MCF 10A (cell line): ENCODE measurements around the gene ABCA8. TPM values are rescaled to one million over a fixed set of nuclear protein-coding genes. Genes with fewer than 3 reads are reported as not detected.

Experiments
- BruUV-seq: library from RNA; stranded (reverse); fragments of 400-500 nt; replicated peaks from 2 replicates; lab custom pipeline; 2021; lab: Mats Ljungman, UMichigan
- CTCF ChIA-PET: fragments of 300-600 bp; sonication (Branson Sonifier 250); formaldehyde crosslinking; extraction: SDS; loops from one replicate; lab custom pipeline; 2021; ENCODE audit warnings: antibody characterized with exemption, inconsistent platforms; lab: Yijun Ruan, JAX
- POLR2A ChIA-PET: fragments of 300-600, 350-650 bp; sonication (Branson Sonifier 250); formaldehyde crosslinking; extraction: SDS; loops from one replicate; lab custom pipeline; 2020; ENCODE audit warnings: antibody characterized with exemption, inconsistent platforms; lab: Yijun Ruan, JAX
- DNase-seq: peaks from one replicate; pipeline ENCODE4 v3.0.0-alpha.2; 2018; ENCODE audit not compliant: unreplicated experiment
- H3K27ac Mint-ChIP-seq: one replicate; pipeline ENCODE4 v1.8.0; 2022; ENCODE audit warnings: mild to moderate bottlenecking, low read depth, mixed read lengths; ENCODE audit not compliant: unreplicated experiment
- H3K27me3 Mint-ChIP-seq: one replicate; pipeline ENCODE4 v1.8.0; 2022; ENCODE audit warnings: mixed read lengths; ENCODE audit not compliant: insufficient read depth, unreplicated experiment
- H3K36me3 Mint-ChIP-seq: one replicate; pipeline ENCODE4 v1.8.0; 2022; ENCODE audit warnings: mild to moderate bottlenecking, moderate library complexity, mixed read lengths; ENCODE audit not compliant: insufficient read depth, unreplicated experiment
- H3K4me1 Mint-ChIP-seq: one replicate; pipeline ENCODE4 v1.8.0; 2022; ENCODE audit warnings: mixed read lengths; ENCODE audit not compliant: insufficient read depth, unreplicated experiment
- H3K4me3 Mint-ChIP-seq: one replicate; pipeline ENCODE4 v1.8.0; 2022; ENCODE audit warnings: mild to moderate bottlenecking, moderate library complexity, mixed read lengths; ENCODE audit not compliant: unreplicated experiment
- H3K9me3 Mint-ChIP-seq: one replicate; pipeline ENCODE4 v1.8.0; 2022; ENCODE audit warnings: mixed read lengths; ENCODE audit not compliant: unreplicated experiment
- intact Hi-C: fragments of 100-400 bp; cut with micrococcal nuclease; formaldehyde crosslinking; loops from 2 replicates; pipeline ENCODE4 v1.14.1; 2022
- total RNA-seq: library from RNA; stranded (reverse); gene quantifications from 2 replicates; pipeline ENCODE4 v1.2.3, GENCODE V29; 2022
- TF ChIP-seq, protein P1 (sequence below): fragments of 200-600 bp; IDR thresholded peaks from one replicate; pipeline ENCODE4 v1.8.0; 2022; ENCODE audit warnings: antibody characterized with exemption, mild to moderate bottlenecking; ENCODE audit not compliant: unreplicated experiment

Gene ABCA8
- total RNA-seq, 1 experiment from 2014 or later: 1.5 TPM

GRCh38 chr17:68849673-68850610, 105.2 kb downstream of the ABCA8 start:
- H3K36me3 Mint-ChIP-seq: no peaks in the 10 kb centered on the region
- H3K27ac Mint-ChIP-seq: no peak overlapping the region
- peak; percentile 62 for DNase-seq
- H3K4me1 Mint-ChIP-seq: no peaks in the 10 kb centered on the region
- ChIA-PET POLR2A (interaction anchor here (0.6 to 1.2 kb wide), 5 partner anchors 8 to 373 kb away, joined by 3 to 6 read pairs (median 3); no protein-coding TSS in a partner anchor), CTCF (interaction anchor here (1.1 kb wide), 1 partner anchor 57 kb away, joined by 3 read pairs; no protein-coding TSS in a partner anchor)
- TF ChIP-seq, protein P1, sequence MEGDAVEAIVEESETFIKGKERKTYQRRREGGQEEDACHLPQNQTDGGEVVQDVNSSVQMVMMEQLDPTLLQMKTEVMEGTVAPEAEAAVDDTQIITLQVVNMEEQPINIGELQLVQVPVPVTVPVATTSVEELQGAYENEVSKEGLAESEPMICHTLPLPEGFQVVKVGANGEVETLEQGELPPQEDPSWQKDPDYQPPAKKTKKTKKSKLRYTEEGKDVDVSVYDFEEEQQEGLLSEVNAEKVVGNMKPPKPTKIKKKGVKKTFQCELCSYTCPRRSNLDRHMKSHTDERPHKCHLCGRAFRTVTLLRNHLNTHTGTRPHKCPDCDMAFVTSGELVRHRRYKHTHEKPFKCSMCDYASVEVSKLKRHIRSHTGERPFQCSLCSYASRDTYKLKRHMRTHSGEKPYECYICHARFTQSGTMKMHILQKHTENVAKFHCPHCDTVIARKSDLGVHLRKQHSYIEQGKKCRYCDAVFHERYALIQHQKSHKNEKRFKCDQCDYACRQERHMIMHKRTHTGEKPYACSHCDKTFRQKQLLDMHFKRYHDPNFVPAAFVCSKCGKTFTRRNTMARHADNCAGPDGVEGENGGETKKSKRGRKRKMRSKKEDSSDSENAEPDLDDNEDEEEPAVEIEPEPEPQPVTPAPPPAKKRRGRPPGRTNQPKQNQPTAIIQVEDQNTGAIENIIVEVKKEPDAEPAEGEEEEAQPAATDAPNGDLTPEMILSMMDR: no peak
- H3K9me3 Mint-ChIP-seq: no peaks in the 10 kb centered on the region
- BruUV-seq: no TSS peak
- intact Hi-C loops: no loop called here
- H3K4me3 Mint-ChIP-seq: no peak overlapping the region
- no peaks in the 10 kb centered on the region for H3K27me3 Mint-ChIP-seq

- no peak overlapping the region for H3K4me3 Mint-ChIP-seq
- no peaks in the 10 kb centered on the region for H3K4me1 Mint-ChIP-seq
- no peak overlapping the region for H3K27ac Mint-ChIP-seq
- CTCF ChIA-PET: interaction anchor here (0.7 kb wide), 1 partner anchor 39 kb away, joined by 4 read pairs; no protein-coding TSS in a partner anchor
- intact Hi-C loops: no loop called here
- no peaks in the 10 kb centered on the region for H3K9me3 Mint-ChIP-seq
- DNase-seq: no peak
- no peaks in the 10 kb centered on the region for H3K36me3 Mint-ChIP-seq
- POLR2A ChIA-PET: no interaction called here
- H3K27me3 Mint-ChIP-seq: no peaks in the 10 kb centered on the region
- TF ChIP-seq, protein P1: no peak
- BruUV-seq: no TSS peak
These were observed 107.5 kb downstream of the ABCA8 start for GRCh38 chr17:68847711-68848110.

DNA sequence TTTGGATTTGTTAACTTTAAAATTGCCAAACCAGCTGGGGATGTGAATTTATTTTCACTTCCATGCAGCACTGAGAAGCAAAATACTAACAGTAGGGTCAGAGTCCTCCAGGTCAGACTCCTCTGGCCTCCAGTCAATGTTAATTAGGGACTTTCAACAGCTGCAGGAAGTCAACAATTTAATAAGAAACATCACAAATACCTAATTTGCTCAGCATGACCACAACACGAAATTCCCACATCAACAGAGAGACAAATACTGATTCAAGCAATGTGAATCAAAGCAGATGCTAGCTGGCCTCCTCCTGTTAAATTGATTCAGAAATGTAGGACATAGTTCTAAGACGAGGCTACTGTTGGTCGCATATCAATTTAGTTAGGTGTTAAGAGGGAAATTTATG, 111.7 kb downstream of the ABCA8 start:
- TF ChIP-seq, protein P1: no peak
- CTCF ChIA-PET: no interaction called here

GRCh38 chr17:68840073-68840472, 115.1 kb downstream of the ABCA8 start:
- no TSS peak for BruUV-seq
- peak; percentile 73 for DNase-seq
- Mint-ChIP-seq H3K36me3 (no peaks in the 10 kb centered on the region), H3K27me3 (no peaks in the 10 kb centered on the region), H3K9me3 (no peaks in the 10 kb centered on the region), H3K27ac (no peak overlapping the region), H3K4me3 (no peak overlapping the region), H3K4me1 (no peaks in the 10 kb centered on the region)
- ChIA-PET POLR2A (interaction anchor here (0.5 to 1.1 kb wide), 5 partner anchors 15 to 820 kb away, joined by 3 to 4 read pairs (median 4); no protein-coding TSS in a partner anchor), CTCF (no interaction called here)
- intact Hi-C loops: no loop called here
- TF ChIP-seq, protein P1: no peak

More for the DNA sequence above, 111.7 kb downstream of the ABCA8 start:
- Mint-ChIP-seq H3K4me3 (no peak overlapping the region), H3K27ac (no peak overlapping the region), H3K9me3 (no peaks in the 10 kb centered on the region), H3K4me1 (no peaks in the 10 kb centered on the region), H3K27me3 (no peaks in the 10 kb centered on the region), H3K36me3 (no peaks in the 10 kb centered on the region)
- POLR2A ChIA-PET: interaction anchor here (0.7 kb wide), 1 partner anchor 56 kb away, joined by 3 read pairs; no protein-coding TSS in a partner anchor
- BruUV-seq: no TSS peak
- no peak for DNase-seq
- intact Hi-C loops: no loop called here
